A673 (cell line): ENCODE data around the gene GRIA1. TPM values are rescaled to one million over a fixed set of nuclear protein-coding genes. Genes with fewer than 3 reads are reported as not detected.

ENCODE experiments used
- BruUV-seq: library from RNA; stranded (reverse); fragments of 400-500 nt; replicated peaks from 2 replicates; lab custom pipeline; 2021; lab: Mats Ljungman, UMichigan
- CTCF ChIA-PET: fragments of 300-600 bp; sonication (Branson Sonifier 250); formaldehyde crosslinking; loops from one replicate; lab custom pipeline; 2022; ENCODE audit warnings: antibody characterized with exemption; lab: Charles Lee
- POLR2A ChIA-PET: fragments of 300-600 bp; sonication (Branson Sonifier 250); formaldehyde crosslinking; loops from one replicate; lab custom pipeline; 2022; ENCODE audit warnings: antibody characterized with exemption; ENCODE audit not compliant: low non-redundant PET; lab: Charles Lee
- DNase-seq: peaks from one replicate; pipeline ENCODE4 v3.0.0-alpha.2; 2015; ENCODE audit warnings: low spot score
- H3K27ac ChIP-seq: fragments of 200-600 bp; sonication (generic); 2 replicates; pipeline ENCODE4 v1.5.1; 2016; ENCODE audit warnings: mixed run types, low read depth, mild to moderate bottlenecking, mixed read lengths, antibody characterized with exemption, low read length; ENCODE audit not compliant: poor library complexity, severe bottlenecking
- H3K27me3 ChIP-seq: fragments of 200-600 bp; sonication (generic); replicated peaks from 2 replicates; pipeline ENCODE4 v1.6.1; 2017; ENCODE audit warnings: mixed run types, low read depth, mild to moderate bottlenecking, mixed read lengths, antibody characterized with exemption, low read length; ENCODE audit not compliant: insufficient read depth, poor library complexity
- H3K36me3 ChIP-seq: fragments of 200-600 bp; sonication (generic); 2 replicates; pipeline ENCODE4 v1.6.1; 2016; ENCODE audit warnings: mixed run types, mild to moderate bottlenecking, mixed read lengths, antibody characterized with exemption, low read length; ENCODE audit not compliant: insufficient read depth, poor library complexity, severe bottlenecking
- H3K4me1 ChIP-seq: fragments of 200-600 bp; sonication (generic); 2 replicates; pipeline ENCODE4 v1.6.1; 2017; ENCODE audit warnings: mixed run types, mild to moderate bottlenecking, mixed read lengths, antibody characterized with exemption, low read length; ENCODE audit not compliant: insufficient read depth, poor library complexity, severe bottlenecking
- H3K4me3 ChIP-seq: fragments of 200-600 bp; sonication (generic); 2 replicates; pipeline ENCODE4 v1.5.1; 2016; ENCODE audit warnings: low read depth, mixed run types, mild to moderate bottlenecking, mixed read lengths, low read length; ENCODE audit not compliant: poor library complexity, severe bottlenecking
- H3K9me3 ChIP-seq: fragments of 200-600 bp; sonication (generic); 2 replicates; pipeline ENCODE4 v1.6.1; 2016; ENCODE audit warnings: mixed run types, low read depth, mild to moderate bottlenecking, mixed read lengths, antibody characterized with exemption, low read length; ENCODE audit not compliant: poor library complexity, severe bottlenecking
- EZH2 ChIP-seq: fragments of 200-600 bp; sonication (generic); IDR thresholded peaks from 2 replicates; pipeline ENCODE4 v1.6.1; 2017; ENCODE audit warnings: borderline replicate concordance, low read depth, mild to moderate bottlenecking, mixed read lengths, antibody characterized with exemption, low read length; ENCODE audit not compliant: poor library complexity, severe bottlenecking
- intact Hi-C: fragments of 100-400 bp; cut with micrococcal nuclease; formaldehyde crosslinking; loops from one replicate; pipeline ENCODE4 v1.10.0; 2022; ENCODE audit not compliant: unreplicated experiment
- total RNA-seq: library from RNA; stranded (reverse); gene quantifications from 2 replicates; pipeline ENCODE4 v1.2.3, GENCODE V29; 2021
- TF ChIP-seq, protein P1 (sequence below): fragments of 300-800, 200-600 bp; sonication (generic); conservative IDR thresholded peaks from 2 replicates; pipeline ENCODE4 v1.5.1; 2017; ENCODE audit warnings: low read depth, mild to moderate bottlenecking, antibody characterized with exemption, low read length, moderate library complexity, mixed read lengths

The GRIA1 gene
- total RNA-seq, 1 experiment from 2014 or later, result 0.69 TPM

DNA sequence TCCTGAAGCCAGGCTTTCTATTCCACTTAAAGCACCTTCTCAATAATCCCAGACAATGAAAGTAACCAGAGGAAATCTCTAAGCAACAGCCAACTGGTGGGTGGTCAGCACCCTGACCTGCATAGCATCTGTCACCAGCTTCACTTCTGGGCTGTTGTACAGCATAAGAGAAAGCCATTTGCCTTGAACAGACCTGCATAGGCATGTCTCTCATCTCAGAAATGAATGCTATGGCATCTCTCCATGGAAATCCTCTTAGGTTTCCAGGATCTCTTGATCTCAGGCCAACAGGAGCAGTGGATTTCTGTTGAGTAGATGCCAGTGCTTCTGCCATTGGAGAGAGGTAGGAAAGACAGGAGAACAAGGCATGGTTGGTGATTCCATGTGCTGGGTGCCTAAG, 213.6 kb downstream of the GRIA1 start:
- no peaks in the 10 kb centered on the region for H3K27me3 ChIP-seq
- no peak overlapping the region for H3K4me3 ChIP-seq
- no TSS peak for BruUV-seq
- no peaks in the 10 kb centered on the region for H3K4me1 ChIP-seq
- intact Hi-C loops, result no loop called here
- H3K36me3 ChIP-seq, result no peaks in the 10 kb centered on the region
- no peak for DNase-seq
- CTCF ChIA-PET, result no interaction called here
- no peak for TF ChIP-seq EZH2
- TF ChIP-seq, protein P1, sequence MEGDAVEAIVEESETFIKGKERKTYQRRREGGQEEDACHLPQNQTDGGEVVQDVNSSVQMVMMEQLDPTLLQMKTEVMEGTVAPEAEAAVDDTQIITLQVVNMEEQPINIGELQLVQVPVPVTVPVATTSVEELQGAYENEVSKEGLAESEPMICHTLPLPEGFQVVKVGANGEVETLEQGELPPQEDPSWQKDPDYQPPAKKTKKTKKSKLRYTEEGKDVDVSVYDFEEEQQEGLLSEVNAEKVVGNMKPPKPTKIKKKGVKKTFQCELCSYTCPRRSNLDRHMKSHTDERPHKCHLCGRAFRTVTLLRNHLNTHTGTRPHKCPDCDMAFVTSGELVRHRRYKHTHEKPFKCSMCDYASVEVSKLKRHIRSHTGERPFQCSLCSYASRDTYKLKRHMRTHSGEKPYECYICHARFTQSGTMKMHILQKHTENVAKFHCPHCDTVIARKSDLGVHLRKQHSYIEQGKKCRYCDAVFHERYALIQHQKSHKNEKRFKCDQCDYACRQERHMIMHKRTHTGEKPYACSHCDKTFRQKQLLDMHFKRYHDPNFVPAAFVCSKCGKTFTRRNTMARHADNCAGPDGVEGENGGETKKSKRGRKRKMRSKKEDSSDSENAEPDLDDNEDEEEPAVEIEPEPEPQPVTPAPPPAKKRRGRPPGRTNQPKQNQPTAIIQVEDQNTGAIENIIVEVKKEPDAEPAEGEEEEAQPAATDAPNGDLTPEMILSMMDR, result no peak
- no peaks in the 10 kb centered on the region for H3K9me3 ChIP-seq
- POLR2A ChIA-PET, result no interaction called here
- H3K27ac ChIP-seq, result no peak overlapping the region

DNA sequence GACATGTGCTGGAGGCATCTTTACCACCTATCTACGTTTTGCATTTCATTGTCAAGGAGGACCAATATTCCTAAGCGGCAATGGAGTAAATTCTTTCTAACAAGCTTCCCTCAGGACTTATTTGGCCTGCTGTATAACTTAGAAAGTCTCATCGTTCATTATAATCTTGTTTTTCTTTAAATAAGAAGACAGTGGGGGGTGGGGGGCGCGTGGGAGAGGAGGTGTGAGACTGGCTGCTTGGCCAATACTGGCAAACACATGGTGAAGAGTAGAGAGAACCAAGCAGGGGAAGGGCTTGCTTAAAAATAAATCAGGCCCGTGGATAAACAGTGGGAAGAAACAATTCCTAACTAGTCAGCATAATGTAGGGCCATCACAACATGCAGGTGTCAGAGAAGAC, 217.2 kb downstream of the GRIA1 start:
- Histone ChIP-seq H3K9me3 (no peaks in the 10 kb centered on the region), H3K4me1 (no peaks in the 10 kb centered on the region), H3K4me3 (no peak overlapping the region), H3K27ac (no peak overlapping the region), H3K36me3 (no peaks in the 10 kb centered on the region), H3K27me3 (no peaks in the 10 kb centered on the region)
- TF ChIP-seq EZH2, result no peak
- no TSS peak for BruUV-seq
- DNase-seq, result no peak
- ChIA-PET CTCF (no interaction called here), POLR2A (no interaction called here)
- intact Hi-C loops, result no loop called here

DNA sequence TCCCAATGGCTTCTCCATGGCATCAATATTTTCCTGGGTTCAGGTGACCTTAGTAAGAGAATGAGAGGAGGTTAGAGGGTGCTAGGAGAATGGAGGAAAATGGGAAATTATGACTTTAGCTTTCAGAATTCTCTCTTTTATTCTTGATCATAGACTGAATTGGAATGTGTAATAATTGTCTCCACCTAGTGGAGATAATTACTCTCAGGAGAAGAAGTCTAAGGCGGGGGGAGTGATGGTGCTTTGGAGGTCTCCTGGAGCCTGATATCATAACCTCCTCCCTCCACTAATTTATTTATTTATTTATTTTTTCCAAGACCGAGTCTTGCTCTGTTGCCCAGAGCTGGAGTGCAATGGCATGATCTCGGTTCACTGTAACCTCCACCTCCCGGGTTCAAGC, 221.3 kb downstream of the GRIA1 start:
- Histone ChIP-seq H3K27me3 (peaks cover 3% of the 10 kb centered on the region), H3K4me3 (no peak overlapping the region), H3K36me3 (no peaks in the 10 kb centered on the region), H3K4me1 (no peaks in the 10 kb centered on the region), H3K9me3 (no peaks in the 10 kb centered on the region), H3K27ac (no peak overlapping the region)
- no TSS peak for BruUV-seq
- POLR2A ChIA-PET, result no interaction called here
- CTCF ChIA-PET, result no interaction called here
- intact Hi-C loops, result loop anchor here (1.0 kb wide), 1 partner anchor 214 kb away; no protein-coding TSS in a partner anchor
- TF ChIP-seq EZH2, result no peak
- TF ChIP-seq, protein P1, result peak; percentile 39
- peak; percentile 7 for DNase-seq

DNA sequence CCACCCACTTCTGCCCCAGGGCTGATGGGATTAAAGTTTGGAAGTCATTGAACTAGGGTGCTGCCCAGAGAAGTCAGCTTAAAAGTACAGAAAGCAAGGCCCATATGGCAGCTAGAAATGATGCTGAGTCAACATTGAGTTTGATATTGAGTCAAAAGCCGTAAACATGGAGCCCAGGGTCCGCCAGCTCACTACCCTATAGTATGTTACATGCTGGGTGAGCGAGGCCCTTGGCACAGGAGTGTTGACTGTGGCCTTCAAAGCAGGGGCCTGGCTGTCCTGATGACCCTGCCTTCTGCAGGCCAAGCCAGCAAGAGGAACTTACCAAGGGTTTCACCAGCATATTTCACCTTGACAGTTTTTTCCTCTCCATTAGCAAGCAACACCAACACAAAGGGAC, 222.5 kb downstream of the GRIA1 start:
- POLR2A ChIA-PET, result no interaction called here
- TF ChIP-seq, protein P1, result no peak
- TF ChIP-seq EZH2, result no peak
- BruUV-seq, result no TSS peak
- no peaks in the 10 kb centered on the region for H3K36me3 ChIP-seq
- no peak for DNase-seq
- H3K27ac ChIP-seq, result no peak overlapping the region
- peaks cover 3% of the 10 kb centered on the region for H3K27me3 ChIP-seq
- intact Hi-C loops, result no loop called here
- H3K4me3 ChIP-seq, result no peak overlapping the region
- H3K4me1 ChIP-seq, result no peaks in the 10 kb centered on the region
- CTCF ChIA-PET, result no interaction called here
- no peaks in the 10 kb centered on the region for H3K9me3 ChIP-seq
